Heart left ventricle (tissue), 13 donors: ENCODE data around the gene WRAP73.

ENCODE experiments used
- CTCF ChIP-seq, 12 donors: fragments of 200-600 bp; sonication (generic) in 4 of 12; IDR thresholded peaks; one replicate each; pipeline versions ENCODE4 v1.5.0 to v1.8.0; 2018 to 2022; ENCODE audit warnings: antibody characterized with exemption in 12 of 12, mild to moderate bottlenecking in 5 of 12
- POLR2A ChIP-seq, 2 donors: fragments of 450-650 bp; IDR thresholded peaks; one replicate each; pipeline ENCODE4 v1.6.1; 2017; ENCODE audit warnings: antibody characterized with exemption in 2 of 2, mild to moderate bottlenecking in 2 of 2, moderate library complexity in 2 of 2
- donor health status: ischemic (EF 13 %, LVEDD 7.1; RV severe dilation, severe dysfunction).
- donor health status: DM: no; HTN: yes; CAD: no.
- donor health status: DM: no; HTN: no; CAD: no.
- donor health status: ischemic (EF 25% LVEDD 6.9; RV normal size, moderate dysfunction).
- donor health status: ischemic (EF 25% LVEDD 5.7; RV mildly dilated, moderate dysfunction).
- donor health status: ischemic (EF 35%, LVEDD 5.7; RV mildly dilated, moderate dysfunction).
- donor health status: nonischemic (EF 11% LVEDD 7.7; RV severe dilation, severe dysfunction).
- donor health status: DM: yes; HTN: yes; CAD: no.
- donor health status: PGD.
- donor health status: ischemic (EF 29% LVEDD 5.4; RV normal size, mild dysfunction).
- donor health status: nonischemic (EF 23%, LVEDD 6.1; RV moderate dilation, normal function).

GRCh38 chr1:3692598-3692997, 42.7 kb upstream of the WRAP73 start:
- TF ChIP-seq CTCF (IDR thresholded peaks at IDR 0.05) (no peak), POLR2A (IDR thresholded peaks at IDR 0.05) (no peak)
